SK-N-SH (cell line): Measurements from ENCODE around the gene LRFN4. TPM values are rescaled to one million over a fixed set of nuclear protein-coding genes. Genes with fewer than 3 reads are reported as not detected.

Experiments used
- CTCF ChIA-PET: fragments of 300-600, 350-600 bp; formaldehyde crosslinking; extraction: SDS; loops from one replicate; lab custom pipeline; 2021; lab: Yijun Ruan, JAX
- POLR2A ChIA-PET: fragments of 350-600 bp; sonication (Branson Sonifier 250); formaldehyde crosslinking; extraction: SDS; loops from one replicate; lab custom pipeline; 2020; ENCODE audit warnings: antibody characterized with exemption, inconsistent platforms; lab: Yijun Ruan, JAX
- DNase-seq: peaks from one replicate; pipeline ENCODE4 v3.0.0; 2012
- H2AFZ ChIP-seq: fragments of 200-600 bp; sonication (generic); 2 replicates; pipeline ENCODE4 v1.8.1; 2016; ENCODE audit warnings: antibody characterized with exemption, mild to moderate bottlenecking, low read depth
- H3F3A ChIP-seq: fragments of 200-600 bp; sonication (generic); replicated peaks from 2 replicates; pipeline ENCODE3; 2016; ENCODE audit warnings: antibody characterized with exemption, mild to moderate bottlenecking; ENCODE audit not compliant: insufficient read depth
- H3K27ac ChIP-seq, 2 experiments: fragments of 200-500 bp in 1 of 2; fragments of 200-600 bp in 1 of 2; sonication (Bioruptor generic) in 1 of 2; sonication (generic), shearing (Covaris generic) in 1 of 2; 2 replicates each; pipeline versions ENCODE4 v1.5.1 to v1.6.1; 2014 to 2016; ENCODE audit warnings: low read depth in 2 of 2, inconsistent platforms in 1 of 2, low read length in 1 of 2, mild to moderate bottlenecking in 1 of 2, mixed read lengths in 1 of 2
- H3K27me3 ChIP-seq: fragments of 200-600 bp; sonication (generic), shearing (Covaris generic); 2 replicates; pipeline ENCODE4 v1.6.1; 2016; ENCODE audit warnings: mixed run types; ENCODE audit not compliant: insufficient read depth
- H3K36me3 ChIP-seq, 2 experiments: fragments of 200-500 bp in 1 of 2; fragments of 200-600 bp in 1 of 2; sonication (Bioruptor generic) in 1 of 2; sonication (generic) in 1 of 2; replicated peaks in 1 of 2; 2 replicates each; pipeline versions ENCODE3 to v1.5.1; 2014 to 2016; ENCODE audit warnings: low read length in 1 of 2, mild to moderate bottlenecking in 1 of 2; ENCODE audit not compliant: insufficient read depth in 2 of 2, control insufficient read depth in 1 of 2
- H3K4me1 ChIP-seq, 2 experiments: fragments of 200-500 bp in 1 of 2; fragments of 200-600 bp in 1 of 2; sonication (Bioruptor generic) in 1 of 2; sonication (generic), shearing (Covaris generic) in 1 of 2; 2 replicates each; pipeline versions ENCODE4 v1.5.1 to v1.6.1; 2014 to 2016; ENCODE audit warnings: low read depth in 1 of 2, low read length in 1 of 2, mixed run types in 1 of 2; ENCODE audit not compliant: insufficient read depth in 2 of 2, control insufficient read depth in 1 of 2
- H3K4me2 ChIP-seq: fragments of 200-600 bp; sonication (generic), shearing (Covaris generic); 2 replicates; pipeline ENCODE4 v1.6.1; 2017; ENCODE audit warnings: mixed run types
- H3K4me3 ChIP-seq, 2 experiments: fragments of 200-500 bp in 1 of 2; fragments of 200-600 bp in 1 of 2; sonication (Bioruptor generic) in 1 of 2; sonication (generic), shearing (Covaris generic) in 1 of 2; 2 replicates each; pipeline versions ENCODE4 v1.5.1 to v1.8.1; 2014 to 2016; ENCODE audit warnings: low read depth in 2 of 2, inconsistent platforms in 1 of 2, low read length in 1 of 2, mild to moderate bottlenecking in 1 of 2, mixed read lengths in 1 of 2, moderate library complexity in 1 of 2
- H3K79me2 ChIP-seq: fragments of 200-600 bp; sonication (generic); 2 replicates; pipeline ENCODE4 v1.8.1; 2017; ENCODE audit warnings: mild to moderate bottlenecking; ENCODE audit not compliant: insufficient read depth
- H3K9ac ChIP-seq: fragments of 200-600 bp; sonication (generic); 2 replicates; pipeline ENCODE4 v1.6.1; 2017; ENCODE audit warnings: mixed run types
- H3K9me2 ChIP-seq: fragments of 200-600 bp; sonication (generic); 2 replicates; pipeline ENCODE4 v1.6.1; 2017; ENCODE audit warnings: mixed run types
- H3K9me3 ChIP-seq: fragments of 200-600 bp; sonication (generic); 2 replicates; pipeline ENCODE4 v1.6.1; 2017; ENCODE audit warnings: mixed run types, mild to moderate bottlenecking, moderate library complexity
- H4K20me1 ChIP-seq: fragments of 200-600 bp; sonication (generic); 2 replicates; pipeline ENCODE4 v1.6.1; 2017; ENCODE audit warnings: mild to moderate bottlenecking, mixed run types; ENCODE audit not compliant: insufficient read depth
- CHD2 ChIP-seq: fragments of 150-350 bp; IDR thresholded peaks from 2 replicates; pipeline ENCODE4 v1.6.1; 2018; ENCODE audit warnings: low read length; ENCODE audit not compliant: partially characterized antibody
- EP300 ChIP-seq, 2 experiments: IDR thresholded peaks; 2 replicates each; pipeline versions ENCODE4 v1.4.0 to v1.6.1; 2012; ENCODE audit warnings: borderline replicate concordance in 1 of 2, low read depth in 1 of 2, low read length in 1 of 2
- FOSL2 ChIP-seq: IDR thresholded peaks from 2 replicates; pipeline ENCODE4 v1.4.0; 2012; ENCODE audit warnings: low read depth, mild to moderate bottlenecking, moderate library complexity, borderline replicate concordance
- FOXJ3 ChIP-seq: sonication (generic); formaldehyde crosslinking; IDR thresholded peaks from 2 replicates; pipeline ENCODE4 v1.5.1; 2020; ENCODE audit warnings: mild to moderate bottlenecking, missing genetic modification reagents
- GATA2 ChIP-seq: sonication (generic); formaldehyde crosslinking; IDR thresholded peaks from 2 replicates; pipeline ENCODE4 v1.5.0; 2020; ENCODE audit warnings: mild to moderate bottlenecking, missing genetic modification reagents
- JUND ChIP-seq: IDR thresholded peaks from 2 replicates; pipeline ENCODE4 v1.4.0; 2012
- MEF2A ChIP-seq: IDR thresholded peaks from 2 replicates; pipeline ENCODE4 v1.4.0; 2012; ENCODE audit warnings: low read depth, borderline replicate concordance
- RAD21 ChIP-seq: IDR thresholded peaks from 2 replicates; pipeline ENCODE4 v1.6.1; 2012; ENCODE audit warnings: mild to moderate bottlenecking, low read length
- SIN3A ChIP-seq: IDR thresholded peaks from 2 replicates; pipeline ENCODE4 v1.6.1; 2012; ENCODE audit warnings: low read depth, mild to moderate bottlenecking, low read length, moderate library complexity, borderline replicate concordance
- TAF1 ChIP-seq: IDR thresholded peaks from 2 replicates; pipeline ENCODE4 v1.6.1; 2012; ENCODE audit warnings: low read depth, mild to moderate bottlenecking, low read length, moderate library complexity, borderline replicate concordance
- TCF12 ChIP-seq: IDR thresholded peaks from 2 replicates; pipeline ENCODE4 v1.4.0; 2012
- WGBS: methylation state at CpG from one replicate; pipeline ENCODE4 v1.1.6; 2017; ENCODE audit warnings: low lambda C conversion rate; 5-methylcytosine and 5-hydroxymethylcytosine counted together
- polyA plus RNA-seq, 3 experiments: library from polyadenylated mRNA; depleted of rRNA; stranded (reverse); fragments of >200 nt; gene quantifications; 2 replicates each; pipeline ENCODE4 v1.2.3, GENCODE V29; 2012
- TF ChIP-seq, protein P1 (sequence below): IDR thresholded peaks from 2 replicates; pipeline ENCODE4; 2012
- TF ChIP-seq, protein P2 (sequence below): IDR thresholded peaks from 2 replicates; pipeline ENCODE4 v1.4.0; 2012; ENCODE audit warnings: low read depth
- TF ChIP-seq, protein P3 (sequence below): IDR thresholded peaks from 2 replicates; pipeline ENCODE4 v1.4.0; 2012; ENCODE audit warnings: low read depth, borderline replicate concordance

Gene LRFN4
- polyA plus RNA-seq, 1 of the 3 experiments (the other 2 are of a cell fraction), result 15.9 TPM

DNA sequence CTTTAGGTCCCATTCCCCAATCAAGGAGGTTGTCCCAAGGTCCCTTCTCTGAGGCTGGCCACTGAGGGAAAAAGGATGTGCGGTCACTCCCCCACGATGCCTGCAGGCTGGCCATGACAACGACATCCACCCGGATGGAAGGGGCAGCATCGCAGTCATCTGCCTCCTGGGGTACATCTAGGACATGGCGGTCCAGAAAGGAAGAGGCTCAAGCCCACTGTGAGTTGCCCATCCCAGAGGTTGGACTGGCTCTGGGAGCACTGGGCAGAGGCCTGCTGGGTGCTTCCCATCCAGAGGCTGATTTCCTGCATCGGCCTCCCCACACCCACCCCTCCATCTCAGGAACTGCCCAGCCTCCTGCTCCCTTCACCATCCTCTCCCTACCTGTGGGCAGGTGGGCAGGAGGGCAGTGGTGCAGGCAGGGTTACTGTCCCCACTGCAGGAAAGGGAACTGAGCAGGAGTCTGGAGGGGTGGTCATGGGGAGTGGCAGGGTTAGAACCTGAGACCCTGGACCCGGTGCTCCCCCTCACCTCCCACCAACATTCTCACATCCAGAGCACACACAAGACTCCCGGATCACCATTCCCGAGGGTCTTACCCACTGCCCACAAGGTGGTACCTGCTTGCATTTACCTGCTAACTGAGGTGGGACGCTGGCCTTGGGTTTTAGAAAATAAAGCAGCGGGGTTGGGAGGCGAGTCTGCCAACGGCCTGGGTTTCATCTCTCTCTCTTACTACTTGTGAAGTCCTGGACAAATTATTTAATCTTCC is 9.2 kb upstream of the LRFN4 start:
- peaks cover 3 to 35% of the 10 kb centered on the region in 2 experiments for H3K36me3 ChIP-seq
- peak; percentile 17 for DNase-seq
- no peak overlapping the region for H3K4me2 ChIP-seq
- H3K4me3 ChIP-seq, result no peak overlapping the region
- TF ChIP-seq CHD2 (no peak), GATA2 (CRISPR knock-in tag) (no peak), FOSL2 (no peak), RAD21 (no peak), JUND (no peak), TCF12 (no peak), MEF2A (no peak), SIN3A (no peak), FOXJ3 (CRISPR knock-in tag) (no peak), EP300 (IDR thresholded peaks at IDR 0.05; ENCODE audit: borderline replicate concordance in 1 of 2, low read depth in 1 of 2, low read length in 1 of 2) (no peak), TAF1 (no peak)
- TF ChIP-seq, protein P1, sequence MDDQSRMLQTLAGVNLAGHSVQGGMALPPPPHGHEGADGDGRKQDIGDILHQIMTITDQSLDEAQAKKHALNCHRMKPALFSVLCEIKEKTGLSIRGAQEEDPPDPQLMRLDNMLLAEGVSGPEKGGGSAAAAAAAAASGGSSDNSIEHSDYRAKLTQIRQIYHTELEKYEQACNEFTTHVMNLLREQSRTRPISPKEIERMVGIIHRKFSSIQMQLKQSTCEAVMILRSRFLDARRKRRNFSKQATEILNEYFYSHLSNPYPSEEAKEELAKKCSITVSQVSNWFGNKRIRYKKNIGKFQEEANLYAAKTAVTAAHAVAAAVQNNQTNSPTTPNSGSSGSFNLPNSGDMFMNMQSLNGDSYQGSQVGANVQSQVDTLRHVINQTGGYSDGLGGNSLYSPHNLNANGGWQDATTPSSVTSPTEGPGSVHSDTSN, result no peak
- TF ChIP-seq, protein P2, sequence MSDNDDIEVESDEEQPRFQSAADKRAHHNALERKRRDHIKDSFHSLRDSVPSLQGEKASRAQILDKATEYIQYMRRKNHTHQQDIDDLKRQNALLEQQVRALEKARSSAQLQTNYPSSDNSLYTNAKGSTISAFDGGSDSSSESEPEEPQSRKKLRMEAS, result no peak
- TF ChIP-seq, protein P3, sequence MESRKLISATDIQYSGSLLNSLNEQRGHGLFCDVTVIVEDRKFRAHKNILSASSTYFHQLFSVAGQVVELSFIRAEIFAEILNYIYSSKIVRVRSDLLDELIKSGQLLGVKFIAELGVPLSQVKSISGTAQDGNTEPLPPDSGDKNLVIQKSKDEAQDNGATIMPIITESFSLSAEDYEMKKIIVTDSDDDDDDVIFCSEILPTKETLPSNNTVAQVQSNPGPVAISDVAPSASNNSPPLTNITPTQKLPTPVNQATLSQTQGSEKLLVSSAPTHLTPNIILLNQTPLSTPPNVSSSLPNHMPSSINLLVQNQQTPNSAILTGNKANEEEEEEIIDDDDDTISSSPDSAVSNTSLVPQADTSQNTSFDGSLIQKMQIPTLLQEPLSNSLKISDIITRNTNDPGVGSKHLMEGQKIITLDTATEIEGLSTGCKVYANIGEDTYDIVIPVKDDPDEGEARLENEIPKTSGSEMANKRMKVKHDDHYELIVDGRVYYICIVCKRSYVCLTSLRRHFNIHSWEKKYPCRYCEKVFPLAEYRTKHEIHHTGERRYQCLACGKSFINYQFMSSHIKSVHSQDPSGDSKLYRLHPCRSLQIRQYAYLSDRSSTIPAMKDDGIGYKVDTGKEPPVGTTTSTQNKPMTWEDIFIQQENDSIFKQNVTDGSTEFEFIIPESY, result no peak
- TF ChIP-seq, all 33 proteins: peak for 0
- Histone ChIP-seq H3K27ac (no peak overlapping the region), H4K20me1 (no peaks in the 10 kb centered on the region), H3K4me1 (peaks cover 6 to 14% of the 10 kb centered on the region in 2 experiments; a peak in 2 of 4 replicates), H3K79me2 (peaks cover 25% of the 10 kb centered on the region), H3F3A (no peaks in the 10 kb centered on the region), H3K9ac (no peak overlapping the region), H3K27me3 (no peaks in the 10 kb centered on the region), H2AFZ (no peak overlapping the region), H3K9me3 (no peaks in the 10 kb centered on the region), H3K9me2 (no peaks in the 10 kb centered on the region)
- ChIA-PET POLR2A (no interaction called here), CTCF (interaction anchor here (0.6 kb wide), 1 partner anchor 128 kb away, joined by 3 read pairs; no protein-coding TSS in a partner anchor)
- 93% methylated on average over 9 of the region's 14 CpGs for WGBS
